Non-pigmented ciliary epithelial cell (primary cell): ENCODE measurements around the gene CD3G.
"Not testable (repeated sequence)": the region's sequence is repeated elsewhere in the genome, so short reads cannot be mapped to it uniquely, and the experiment has no call there.

Source experiments
- DNase-seq: peaks from one replicate; pipeline ENCODE4 v3.0.0-alpha.2; 2010; ENCODE audit warnings: low read depth

The CD3G gene

GRCh38 chr11:118343981-118344515, at the start of gene CD3G:
CD3G (plus strand) TSS chr11:118344344; CDS start chr11:118344424, 80 bp downstream.
- no peak for DNase-seq

GRCh38 chr11:118295199-118295598, 48.9 kb upstream of the CD3G start:
- DNase-seq, result no peak

- no peak for DNase-seq
Observed at GRCh38 chr11:118295815-118296454, 48.2 kb upstream of the CD3G start.

- no peak for DNase-seq
Observed at GRCh38 chr11:118301600-118302195, 42.4 kb upstream of the CD3G start.

- DNase-seq, result no peak
Observed at GRCh38 chr11:118304227-118304567, 39.9 kb upstream of the CD3G start.

- DNase-seq, result no peak
Observed at GRCh38 chr11:118304568-118305248, 39.4 kb upstream of the CD3G start, which contains the start of gene CD3E. CD3E (plus strand) TSS chr11:118304730; CDS start chr11:118304953, 223 bp downstream.

GRCh38 chr11:118305726-118306125, 38.4 kb upstream of the CD3G start:
- no peak for DNase-seq

- no peak for DNase-seq
Observed at GRCh38 chr11:118306556-118306955, 37.6 kb upstream of the CD3G start.

- DNase-seq, result not testable (repeated sequence)
Observed at GRCh38 chr11:118308995-118309528, 35.1 kb upstream of the CD3G start.

- DNase-seq, result no peak
Observed at GRCh38 chr11:118310271-118310670, 33.9 kb upstream of the CD3G start.

- DNase-seq, result no peak
Observed at GRCh38 chr11:118310781-118311485, 33.2 kb upstream of the CD3G start.

- DNase-seq, result no peak
Observed at GRCh38 chr11:118311518-118311917, 32.6 kb upstream of the CD3G start.

- DNase-seq, result no peak
Observed at GRCh38 chr11:118312328-118312727, 31.8 kb upstream of the CD3G start.

GRCh38 chr11:118313242-118313641, 30.9 kb upstream of the CD3G start:
- DNase-seq, result no peak

GRCh38 chr11:118314988-118315411, 29.1 kb upstream of the CD3G start:
- DNase-seq, result no peak

GRCh38 chr11:118318124-118318523, 26.0 kb upstream of the CD3G start:
- DNase-seq, result no peak

- DNase-seq, result no peak
Observed at GRCh38 chr11:118318581-118319336, 25.4 kb upstream of the CD3G start.

GRCh38 chr11:118319337-118319707, 24.8 kb upstream of the CD3G start:
- no peak for DNase-seq

- no peak for DNase-seq
Observed at GRCh38 chr11:118320515-118320914, 23.6 kb upstream of the CD3G start.

- DNase-seq, result no peak
Observed at GRCh38 chr11:118321386-118322082, 22.6 kb upstream of the CD3G start.

GRCh38 chr11:118322721-118323120, 21.4 kb upstream of the CD3G start:
- no peak for DNase-seq
